ENCODE measurements around the gene NRAS. TPM values are rescaled to one million over a fixed set of nuclear protein-coding genes. Genes with fewer than 3 reads are reported as not detected.
"Not testable (repeated sequence)": the region's sequence is repeated elsewhere in the genome, so short reads cannot be mapped to it uniquely, and the experiment has no call there.

The NRAS gene
- 10 to 100 TPM; 51.7 to 52.1 TPM for total RNA-seq

DNA sequence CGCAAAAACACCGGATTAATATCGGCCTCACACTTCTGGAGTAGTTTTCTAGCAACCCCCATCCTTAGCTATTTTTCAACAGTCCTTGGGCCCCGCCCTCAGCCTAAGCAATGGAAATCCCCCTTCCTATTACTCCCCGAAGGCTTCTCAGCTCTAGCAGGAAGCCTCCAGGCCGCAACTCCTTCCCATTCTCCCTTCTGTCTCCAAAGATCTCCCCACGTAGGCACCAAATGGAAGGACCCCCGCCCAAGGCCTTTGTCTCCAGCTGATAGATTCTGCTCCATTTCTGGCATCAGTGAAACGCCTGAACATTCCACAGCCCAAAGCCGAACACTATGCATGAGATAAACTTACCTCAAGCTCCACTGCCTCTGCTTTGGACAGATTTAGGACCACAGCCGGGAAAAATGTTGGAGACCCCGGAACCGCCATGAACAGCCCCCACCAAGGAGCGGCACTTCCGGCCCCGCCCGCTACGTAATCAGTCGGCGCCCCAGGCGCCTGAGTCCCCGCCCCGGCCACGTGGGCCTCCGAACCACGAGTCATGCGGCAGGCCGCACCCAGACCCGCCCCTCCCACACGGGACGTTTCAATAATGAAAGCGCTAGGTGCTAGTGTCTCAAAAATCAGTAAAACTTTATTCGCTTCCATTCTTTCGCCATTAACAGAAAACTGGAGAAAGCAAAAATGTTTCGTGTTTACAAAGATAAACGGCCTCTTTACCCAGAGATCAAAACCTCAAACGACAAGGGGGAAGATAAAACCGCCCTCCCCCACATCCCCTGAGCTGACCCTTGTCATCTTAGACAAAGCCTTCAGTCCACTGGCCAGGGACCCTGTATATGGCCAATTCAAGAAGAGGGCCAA is at the start of gene NRAS:
NRAS (minus strand) TSS at position 468 of the 867 bp plus-strand sequence. CDS start 611 bp downstream, outside the sequence.
- Mint-ChIP-seq H3K4me1 (ENCODE audit: low read depth) (peaks cover 31% of the 10 kb centered on the region), H3K4me3 (peak within 1 kb of the TSS; percentile 91), H3K27me3 (no peaks in the 10 kb centered on the region), H3K27ac (peak within 1 kb of the TSS; percentile 97), H3K36me3 (peaks cover 49% of the 10 kb centered on the region), H3K9me3 (no peaks in the 10 kb centered on the region)
- ChIA-PET CTCF (interaction anchor here (0.6 to 2.2 kb wide), 10 partner anchors 14 to 1760 kb away, joined by 3 to 8 read pairs (median 3); partner anchors contain the start of genes CSDE1, SIKE1 and SLC16A1), POLR2A (interaction anchor here (1.0 to 2.3 kb wide), 7 partner anchors 30 to 205 kb away, joined by 4 to 8 read pairs (median 6); partner anchors contain the start of genes BCAS2, CSDE1, DENND2C and SIKE1)
- peak; percentile 97 for DNase-seq
- intact Hi-C loops (cut with micrococcal nuclease): loop anchor here (1.0 to 2.0 kb wide), 8 partner anchors 30 to 904 kb away; partner anchors contain the start of genes BCAS2, CSDE1, DENND2C and RSBN1

DNA sequence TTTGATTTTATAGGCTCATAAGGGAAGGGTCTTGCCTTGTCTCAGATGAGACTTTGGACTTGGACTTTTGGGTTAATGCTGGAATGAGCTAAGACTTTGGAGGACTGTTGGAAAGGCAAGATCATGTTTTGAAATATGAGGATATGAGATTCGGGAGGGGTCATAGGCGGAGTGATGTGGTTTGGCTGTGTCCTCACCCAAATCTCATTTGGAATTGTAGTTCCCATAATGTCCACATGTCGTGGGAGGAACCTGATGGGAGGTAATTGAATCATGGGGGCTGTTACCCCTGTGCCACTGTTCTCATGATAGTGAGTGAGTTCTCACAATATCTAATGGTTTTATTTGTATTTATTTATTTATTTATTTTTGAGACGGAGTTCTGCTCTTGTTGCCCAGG is 48.1 kb upstream of the NRAS start:
- Mint-ChIP-seq H3K36me3 (peaks cover 7% of the 10 kb centered on the region), H3K27me3 (no peaks in the 10 kb centered on the region), H3K27ac (no peak overlapping the region), H3K9me3 (peaks cover 9% of the 10 kb centered on the region), H3K4me1 (ENCODE audit: low read depth) (no peaks in the 10 kb centered on the region), H3K4me3 (no peak overlapping the region)
- no peak for DNase-seq
- ChIA-PET CTCF (no interaction called here), POLR2A (no interaction called here)
- intact Hi-C loops (cut with micrococcal nuclease): no loop called here

DNA sequence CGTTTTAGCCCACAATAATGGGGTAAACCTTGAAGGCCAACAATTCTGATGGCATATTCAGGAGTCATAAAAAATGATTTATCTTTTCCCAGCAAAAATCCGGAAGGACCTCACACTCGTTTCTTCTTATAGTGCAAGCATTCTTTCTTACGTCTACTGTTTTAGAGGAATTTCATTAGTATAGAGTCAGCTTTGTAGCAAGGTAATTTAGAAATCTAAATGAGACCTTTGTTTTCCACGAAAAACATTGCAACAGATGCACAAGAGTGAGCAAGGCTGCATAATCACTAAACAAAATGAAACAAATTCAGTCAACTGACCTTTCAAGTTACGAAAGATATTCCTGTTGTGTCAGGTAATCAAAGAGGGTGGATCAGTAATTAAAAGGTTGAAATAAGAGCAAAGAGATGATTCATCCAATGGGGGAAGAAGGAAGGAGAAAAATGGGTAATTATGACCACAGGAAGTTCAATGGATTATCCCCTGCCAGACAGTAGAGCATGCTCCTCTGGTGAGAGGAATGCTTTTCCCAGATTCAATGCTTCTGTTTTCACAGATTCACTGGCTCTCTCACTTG is 41.8 kb upstream of the NRAS start:
- peaks cover 7% of the 10 kb centered on the region for H3K9me3 Mint-ChIP-seq
- peaks cover 21% of the 10 kb centered on the region for H3K36me3 Mint-ChIP-seq
- peak overlapping the region; percentile 98 for H3K4me3 Mint-ChIP-seq
- ChIA-PET CTCF (interaction anchor here (1.0 kb wide), 1 partner anchor 42 kb away, joined by 5 read pairs; the partner anchor contains the start of gene NRAS), POLR2A (interaction anchor here (0.6 to 3.4 kb wide), 4 partner anchors 14 to 314 kb away, joined by 3 to 12 read pairs (median 6); partner anchors contain the start of gene NRAS)
- no peak for DNase-seq
- no peaks in the 10 kb centered on the region for H3K27me3 Mint-ChIP-seq
- intact Hi-C loops (cut with micrococcal nuclease): loop anchor here (2.0 to 10.0 kb wide), 7 partner anchors 304 to 1801 kb away; partner anchors contain the start of genes MAGI3, PTPN22 and SLC16A1
- H3K27ac Mint-ChIP-seq: peak overlapping the region; percentile 100
- H3K4me1 Mint-ChIP-seq (ENCODE audit: low read depth): peaks cover 42% of the 10 kb centered on the region

DNA sequence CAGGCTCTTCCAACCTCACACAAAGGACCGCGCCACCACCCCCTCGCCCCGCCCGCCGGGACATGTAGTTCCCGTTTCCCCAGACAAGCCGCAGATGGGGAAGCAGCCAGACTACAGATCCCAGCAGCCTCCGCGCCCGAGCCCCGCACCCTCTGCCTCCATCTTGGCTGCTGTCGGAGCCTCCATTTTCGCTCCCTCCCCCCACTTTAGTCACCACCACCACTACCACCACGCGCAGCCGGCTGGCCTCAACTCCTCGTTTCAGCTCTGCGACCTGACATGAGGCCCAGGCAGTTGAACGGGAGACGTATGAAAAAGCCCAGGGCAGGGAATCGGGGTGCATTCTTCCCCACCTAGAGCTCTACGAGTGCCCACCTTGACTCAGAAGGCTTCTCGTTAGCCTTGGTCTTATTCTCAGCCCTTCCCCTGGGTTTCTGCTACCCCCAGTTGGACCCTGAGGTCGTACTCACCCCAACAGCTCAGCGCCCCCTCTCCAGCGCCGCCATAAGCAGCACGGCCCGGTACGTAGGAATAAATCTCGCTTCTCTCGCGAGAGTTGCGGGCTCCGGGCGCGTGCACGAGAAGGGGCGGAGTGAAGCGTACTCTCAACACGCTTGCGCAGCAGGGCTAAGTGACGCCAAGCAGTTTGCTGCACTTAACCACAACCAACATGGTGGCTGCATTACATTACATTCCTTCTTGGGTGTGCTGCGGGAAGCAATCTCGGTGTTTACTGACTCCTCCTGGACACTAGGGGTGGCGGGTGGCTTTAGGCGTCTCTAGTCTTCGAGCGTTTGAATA is 41.1 kb upstream of the NRAS start, which contains the start of gene CSDE1:
CSDE1 (minus strand) TSS at position 530 of the 801 bp plus-strand sequence. CDS start 18,094 bp downstream, outside the sequence.
- peak within 1 kb of the TSS; percentile 98 for H3K4me3 Mint-ChIP-seq
- ChIA-PET CTCF (interaction anchor here (1.0 kb wide), 1 partner anchor 41 kb away, joined by 5 read pairs; the partner anchor contains the start of gene NRAS), POLR2A (interaction anchor here (0.6 to 3.4 kb wide), 5 partner anchors 13 to 314 kb away, joined by 3 to 12 read pairs (median 4); partner anchors contain the start of genes NRAS and SIKE1)
- peaks cover 47% of the 10 kb centered on the region for H3K4me1 Mint-ChIP-seq (ENCODE audit: low read depth)
- DNase-seq: peak; percentile 98
- peak within 1 kb of the TSS; percentile 100 for H3K27ac Mint-ChIP-seq
- H3K27me3 Mint-ChIP-seq: no peaks in the 10 kb centered on the region
- intact Hi-C loops (cut with micrococcal nuclease): loop anchor here (1.0 to 10.0 kb wide), 14 partner anchors 11 to 1800 kb away; partner anchors contain the start of genes BCAS2, DENND2C, MAGI3 and NRAS
- H3K9me3 Mint-ChIP-seq: peaks cover under 1% of the 10 kb centered on the region
- peaks cover 17% of the 10 kb centered on the region for H3K36me3 Mint-ChIP-seq

GRCh38 chr1:114756949-114757454 is 40.4 kb upstream of the NRAS start:
- no peaks in the 10 kb centered on the region for H3K27me3 Mint-ChIP-seq
- H3K36me3 Mint-ChIP-seq: peaks cover 17% of the 10 kb centered on the region
- H3K27ac Mint-ChIP-seq: peak overlapping the region; percentile 100
- peak; percentile 39 for DNase-seq
- ChIA-PET POLR2A (interaction anchor here (0.8 to 3.4 kb wide), 5 partner anchors 12 to 245 kb away, joined by 4 to 12 read pairs (median 6); partner anchors contain the start of genes NRAS and SIKE1), CTCF (interaction anchor here (1.0 to 1.5 kb wide), 2 partner anchors 10 to 41 kb away, joined by 5 to 7 read pairs; partner anchors contain the start of gene NRAS)
- intact Hi-C loops (cut with micrococcal nuclease): loop anchor here (1.0 to 10.0 kb wide), 12 partner anchors 11 to 1800 kb away; partner anchors contain the start of genes BCAS2, DENND2C, MAGI3 and NRAS
- H3K4me3 Mint-ChIP-seq: peak overlapping the region; percentile 98
- H3K9me3 Mint-ChIP-seq: no peaks in the 10 kb centered on the region
- peaks cover 53% of the 10 kb centered on the region for H3K4me1 Mint-ChIP-seq (ENCODE audit: low read depth)

- Mint-ChIP-seq H3K9me3 (no peaks in the 10 kb centered on the region), H3K27me3 (no peaks in the 10 kb centered on the region), H3K4me1 (ENCODE audit: low read depth) (peaks cover 61% of the 10 kb centered on the region), H3K36me3 (peaks cover 17% of the 10 kb centered on the region), H3K4me3 (peak overlapping the region; percentile 98), H3K27ac (peak overlapping the region; percentile 100)
- no peak for DNase-seq
- CTCF ChIA-PET: interaction anchor here (1.1 to 1.5 kb wide), 2 partner anchors 9 to 11 kb away, joined by 3 to 7 read pairs; no protein-coding TSS in a partner anchor
- POLR2A ChIA-PET: interaction anchor here (0.9 to 3.4 kb wide), 3 partner anchors 12 to 245 kb away, joined by 3 to 12 read pairs (median 6); partner anchors contain the start of gene NRAS
- intact Hi-C loops (cut with micrococcal nuclease): loop anchor here (5.0 to 10.0 kb wide), 5 partner anchors 414 to 1799 kb away; partner anchors contain the start of genes MAGI3, PTPN22 and SLC16A1
These were observed 39.7 kb upstream of the NRAS start for GRCh38 chr1:114756009-114756892.

DNA sequence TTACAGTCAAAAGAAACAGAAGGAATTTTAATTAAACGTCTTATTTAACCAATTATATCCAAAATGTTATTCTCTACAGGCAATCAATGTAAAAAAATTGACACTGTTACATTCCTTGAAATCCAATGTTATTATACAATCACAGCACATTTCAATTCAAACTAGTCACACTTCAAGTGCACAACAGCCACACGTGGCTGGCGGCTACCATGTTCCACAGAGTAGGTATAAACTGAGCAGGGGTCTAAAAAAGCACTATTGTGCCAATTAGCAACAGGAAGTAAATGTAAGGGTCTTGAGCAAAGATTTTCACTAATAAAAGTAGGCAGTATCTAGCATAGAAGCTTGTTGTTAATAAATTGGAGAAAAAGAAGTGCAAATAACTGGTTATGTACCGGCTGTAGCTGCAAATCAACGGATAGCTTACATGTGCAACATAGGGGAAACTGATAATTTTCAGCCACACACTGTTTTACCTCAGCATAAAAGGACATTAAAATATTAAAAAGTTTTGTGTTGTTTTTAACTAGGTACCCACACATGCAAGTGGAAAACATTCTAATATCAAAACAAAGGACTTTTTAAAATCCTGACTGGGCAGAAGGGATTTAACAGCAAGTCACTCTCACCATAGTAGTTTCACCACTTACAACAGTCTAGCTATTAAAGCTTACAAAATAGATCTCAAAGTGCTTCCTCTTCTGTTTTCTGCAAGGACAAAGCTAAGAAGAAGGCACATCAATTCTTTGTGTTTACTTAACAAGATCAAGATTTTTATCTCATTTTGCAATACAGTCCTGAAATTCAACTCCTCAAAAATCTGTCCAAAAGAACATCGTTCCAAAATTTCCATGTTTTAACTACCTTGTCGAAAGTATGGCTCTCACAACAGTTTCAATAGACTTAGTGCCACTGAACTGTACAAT is 38.7 kb upstream of the NRAS start:
- H3K36me3 Mint-ChIP-seq: peaks cover 17% of the 10 kb centered on the region
- no peak for DNase-seq
- H3K4me1 Mint-ChIP-seq (ENCODE audit: low read depth): peaks cover 71% of the 10 kb centered on the region
- intact Hi-C loops (cut with micrococcal nuclease): loop anchor here (5.0 to 10.0 kb wide), 5 partner anchors 413 to 1798 kb away; partner anchors contain the start of genes MAGI3, PTPN22 and SLC16A1
- peak overlapping the region; percentile 98 for H3K4me3 Mint-ChIP-seq
- ChIA-PET CTCF (interaction anchor here (1.1 to 1.5 kb wide), 2 partner anchors 8 to 10 kb away, joined by 3 to 7 read pairs; no protein-coding TSS in a partner anchor), POLR2A (interaction anchor here (0.6 to 3.4 kb wide), 4 partner anchors 11 to 244 kb away, joined by 3 to 12 read pairs (median 4); partner anchors contain the start of gene NRAS)
- no peaks in the 10 kb centered on the region for H3K27me3 Mint-ChIP-seq
- H3K9me3 Mint-ChIP-seq: no peaks in the 10 kb centered on the region
- H3K27ac Mint-ChIP-seq: peak overlapping the region; percentile 100

GRCh38 chr1:114753702-114754101 is 37.1 kb upstream of the NRAS start:
- CTCF ChIA-PET, H3K27me3 Mint-ChIP-seq, H3K9me3 Mint-ChIP-seq: not testable (repeated sequence)
- peak; percentile 54 for DNase-seq
- H3K36me3 Mint-ChIP-seq: peaks cover 31% of the 10 kb centered on the region
- peak overlapping the region; percentile 54 for H3K4me3 Mint-ChIP-seq
- intact Hi-C loops (cut with micrococcal nuclease): loop anchor here (10.0 kb wide), 2 partner anchors 819 to 1359 kb away; partner anchors contain the start of gene MAGI3
- POLR2A ChIA-PET: interaction anchor here (0.7 to 1.0 kb wide), 2 partner anchors 9 to 27 kb away, joined by 3 read pairs; partner anchors contain the start of gene SIKE1
- H3K4me1 Mint-ChIP-seq (ENCODE audit: low read depth): peaks cover 84% of the 10 kb centered on the region
- H3K27ac Mint-ChIP-seq: peak overlapping the region; percentile 100

DNA sequence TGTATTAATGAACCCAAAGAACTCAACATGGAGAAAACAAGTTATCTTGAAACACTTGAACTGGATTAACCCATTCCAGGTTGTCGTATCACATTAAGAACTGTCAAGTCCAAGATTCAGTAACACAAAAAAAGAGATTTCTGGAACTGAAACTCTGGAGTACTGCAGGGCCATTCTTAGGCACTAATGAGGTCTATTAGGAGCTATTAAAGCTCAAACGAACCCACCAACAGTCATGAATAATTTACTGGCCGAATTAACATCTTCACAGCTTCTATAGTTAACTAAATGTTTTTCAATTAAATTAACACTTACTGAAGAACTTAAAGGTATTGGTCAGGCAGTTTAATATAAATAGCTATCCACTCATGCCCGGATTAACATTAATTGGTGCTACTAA is 36.6 kb upstream of the NRAS start:
- H3K9me3 Mint-ChIP-seq: no peaks in the 10 kb centered on the region
- DNase-seq: no peak
- no peaks in the 10 kb centered on the region for H3K27me3 Mint-ChIP-seq
- intact Hi-C loops (cut with micrococcal nuclease): loop anchor here (10.0 kb wide), 2 partner anchors 818 to 1358 kb away; partner anchors contain the start of gene MAGI3
- CTCF ChIA-PET: no interaction called here
- H3K36me3 Mint-ChIP-seq: peaks cover 36% of the 10 kb centered on the region
- H3K4me3 Mint-ChIP-seq: no peak overlapping the region
- peaks cover 84% of the 10 kb centered on the region for H3K4me1 Mint-ChIP-seq (ENCODE audit: low read depth)
- POLR2A ChIA-PET: interaction anchor here (0.7 to 1.0 kb wide), 2 partner anchors 8 to 27 kb away, joined by 3 read pairs; partner anchors contain the start of gene SIKE1
- H3K27ac Mint-ChIP-seq: no peak overlapping the region
